Measurements from ENCODE around the gene SMCR8.
"Not testable (repeated sequence)": the region's sequence is repeated elsewhere in the genome, so short reads cannot be mapped to it uniquely, and the experiment has no call there.

Gene SMCR8

GRCh38 chr17:18314731-18315561 lies at the start of gene SMCR8, which contains the start of gene TOP3A:
Gene SMCR8, plus strand, starts transcription at chr17:18315293. Its CDS starts 497 bp downstream, at chr17:18315790.
Gene TOP3A, minus strand, starts transcription at chr17:18314994. Its CDS starts 216 bp downstream, at chr17:18314778.
- DNase-seq: peak; percentile 85

- no peak for DNase-seq
Measured at GRCh38 chr17:18267366-18267765, 47.7 kb upstream of the SMCR8 start.

DNA sequence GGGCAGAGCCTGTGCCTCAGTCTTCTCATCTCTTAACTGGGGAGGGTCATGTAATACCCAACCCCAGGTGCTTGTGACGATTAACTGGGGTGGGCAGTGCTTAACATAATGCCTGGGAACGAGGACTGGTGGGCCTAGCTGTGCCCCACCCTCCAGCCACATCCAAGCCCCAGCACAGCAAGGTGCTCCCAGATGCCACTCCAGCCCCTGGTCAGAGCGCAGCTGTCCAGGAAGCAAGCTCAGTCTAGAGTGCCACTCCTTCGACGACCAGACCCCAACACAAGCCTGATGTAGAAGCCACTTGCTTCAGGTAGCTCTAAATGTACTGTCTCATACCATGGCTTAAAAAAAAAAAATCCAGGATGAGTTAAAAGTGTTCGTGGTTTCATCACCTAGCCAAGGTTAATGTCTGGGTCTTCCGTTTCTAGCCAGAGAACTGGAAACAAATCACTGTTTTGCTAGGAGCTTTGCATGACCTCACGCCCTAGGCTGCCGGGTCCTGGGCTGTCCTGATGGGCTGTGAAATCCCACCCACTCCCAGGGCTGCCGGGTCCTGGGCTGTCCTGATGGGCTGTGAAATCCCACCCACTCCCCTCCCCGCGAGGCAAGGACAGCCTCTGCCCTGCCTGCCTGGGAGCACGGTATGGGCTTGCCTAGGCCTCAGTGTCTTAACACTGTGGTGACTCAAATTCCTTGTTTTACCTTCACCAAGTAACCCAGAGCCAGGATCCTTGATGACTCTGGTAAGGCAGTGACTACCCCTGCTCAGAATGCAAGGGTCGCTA lies 47.0 kb upstream of the SMCR8 start:
- DNase-seq: no peak

DNA sequence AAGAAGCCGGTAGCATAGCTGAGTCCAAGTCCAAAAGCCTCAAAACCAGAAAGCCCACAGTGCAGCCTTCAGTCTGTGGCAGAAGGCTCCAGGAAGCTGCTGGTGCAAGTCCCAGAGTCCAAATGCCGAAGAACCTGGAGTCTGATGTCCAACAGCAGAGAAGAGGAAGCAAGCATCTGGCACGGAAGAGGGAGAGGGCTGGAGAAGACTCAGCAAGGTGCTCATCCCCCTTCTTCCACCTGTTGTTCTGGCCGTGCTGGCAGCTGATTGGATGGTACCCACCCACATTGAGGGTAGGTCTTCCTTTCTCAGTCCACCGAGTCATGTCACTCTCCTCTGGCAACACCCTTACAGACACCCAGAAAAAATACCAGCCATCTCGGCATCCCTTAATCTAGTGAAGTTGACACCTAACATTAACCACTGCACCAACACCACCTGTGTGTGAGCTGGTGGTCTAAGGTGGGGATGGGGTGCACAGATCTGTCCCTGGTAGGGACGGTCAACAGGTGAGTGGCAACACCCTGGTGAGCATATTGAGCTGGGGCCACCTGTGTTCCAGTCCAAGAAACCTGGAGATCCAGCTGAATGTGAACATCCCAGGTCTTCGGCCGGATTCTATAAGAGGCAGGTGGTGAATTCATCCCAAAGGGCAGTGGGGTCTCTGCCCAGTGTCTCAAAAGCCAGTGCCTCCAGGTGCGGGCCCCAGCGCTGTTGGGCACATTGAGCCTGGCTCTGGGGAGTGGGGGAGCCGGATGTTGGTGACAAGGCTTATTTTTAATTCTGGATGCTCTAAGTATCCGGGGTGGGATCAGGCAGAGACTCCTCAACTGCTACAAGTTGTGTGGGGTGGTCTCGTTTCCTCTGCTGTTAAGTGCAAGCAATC lies 44.8 kb upstream of the SMCR8 start:
- no peak for DNase-seq

DNA sequence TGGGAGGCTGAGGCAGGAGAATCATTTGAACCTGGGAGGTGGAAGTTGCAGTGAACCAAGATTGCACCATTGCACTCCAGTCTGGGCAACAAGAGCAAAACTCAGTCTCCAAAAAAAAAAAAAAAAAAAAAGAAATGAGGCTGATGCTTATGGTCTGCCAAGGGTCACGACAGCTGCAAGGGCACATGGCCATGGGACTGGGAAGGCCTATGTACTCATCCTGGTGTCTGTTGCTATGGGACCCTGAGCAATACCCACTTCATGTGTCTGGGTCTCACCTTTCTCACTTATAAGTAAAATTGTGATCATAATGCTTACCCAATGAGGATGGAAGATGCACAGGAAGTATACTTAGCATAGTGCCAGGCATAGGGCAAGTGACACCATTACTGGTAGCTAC lies 38.0 kb upstream of the SMCR8 start:
- no peak for DNase-seq

GRCh38 chr17:18278867-18279266 lies 36.2 kb upstream of the SMCR8 start:
- DNase-seq: no peak

DNA sequence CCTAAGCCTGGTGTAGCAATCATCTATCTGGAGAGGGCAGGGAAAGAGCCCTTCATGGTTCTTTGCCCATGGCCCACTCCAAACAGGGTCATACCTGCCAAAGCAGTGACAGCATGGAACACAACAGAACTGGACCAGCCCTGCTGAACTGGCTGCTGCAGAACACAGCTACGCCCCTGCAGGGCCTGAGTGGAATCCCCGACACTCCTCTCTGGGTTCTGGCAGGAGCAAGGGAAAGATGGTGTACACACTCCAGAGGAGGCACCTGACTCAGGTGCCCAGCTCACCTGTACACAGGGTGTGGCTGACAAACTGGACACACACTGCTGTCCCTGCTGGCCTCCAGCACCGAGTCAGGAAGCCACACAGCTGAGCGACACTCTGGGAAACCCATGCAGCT lies 34.8 kb upstream of the SMCR8 start:
- DNase-seq: no peak

- DNase-seq: peak; percentile 27
Measured at GRCh38 chr17:18280766-18281371, 34.2 kb upstream of the SMCR8 start.

- DNase-seq: no peak
Measured at GRCh38 chr17:18281788-18282187, 33.3 kb upstream of the SMCR8 start.

DNA sequence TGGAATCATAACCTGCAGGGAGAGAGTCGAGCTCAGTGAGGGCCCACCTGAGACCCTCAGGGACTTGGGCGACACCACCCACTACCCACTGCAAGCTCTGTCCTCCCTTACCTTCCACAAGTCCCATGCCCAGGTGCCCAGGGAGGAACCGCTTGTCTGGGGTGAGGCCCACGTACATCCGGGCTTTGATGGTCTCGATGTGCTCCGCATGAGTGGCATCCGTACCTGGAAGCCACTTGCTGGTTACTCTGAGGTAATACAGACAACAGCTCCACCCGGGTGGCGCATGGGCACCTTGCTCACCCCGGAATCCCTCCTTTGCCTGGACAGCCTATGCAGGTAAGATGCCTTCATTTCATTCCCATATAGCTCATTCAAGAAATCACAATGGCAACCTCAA lies 29.8 kb upstream of the SMCR8 start:
- DNase-seq: no peak

GRCh38 chr17:18291718-18292540 lies 23.2 kb upstream of the SMCR8 start:
- no peak for DNase-seq

GRCh38 chr17:18298061-18298460 lies 17.0 kb upstream of the SMCR8 start:
- DNase-seq: not testable (repeated sequence)

DNA sequence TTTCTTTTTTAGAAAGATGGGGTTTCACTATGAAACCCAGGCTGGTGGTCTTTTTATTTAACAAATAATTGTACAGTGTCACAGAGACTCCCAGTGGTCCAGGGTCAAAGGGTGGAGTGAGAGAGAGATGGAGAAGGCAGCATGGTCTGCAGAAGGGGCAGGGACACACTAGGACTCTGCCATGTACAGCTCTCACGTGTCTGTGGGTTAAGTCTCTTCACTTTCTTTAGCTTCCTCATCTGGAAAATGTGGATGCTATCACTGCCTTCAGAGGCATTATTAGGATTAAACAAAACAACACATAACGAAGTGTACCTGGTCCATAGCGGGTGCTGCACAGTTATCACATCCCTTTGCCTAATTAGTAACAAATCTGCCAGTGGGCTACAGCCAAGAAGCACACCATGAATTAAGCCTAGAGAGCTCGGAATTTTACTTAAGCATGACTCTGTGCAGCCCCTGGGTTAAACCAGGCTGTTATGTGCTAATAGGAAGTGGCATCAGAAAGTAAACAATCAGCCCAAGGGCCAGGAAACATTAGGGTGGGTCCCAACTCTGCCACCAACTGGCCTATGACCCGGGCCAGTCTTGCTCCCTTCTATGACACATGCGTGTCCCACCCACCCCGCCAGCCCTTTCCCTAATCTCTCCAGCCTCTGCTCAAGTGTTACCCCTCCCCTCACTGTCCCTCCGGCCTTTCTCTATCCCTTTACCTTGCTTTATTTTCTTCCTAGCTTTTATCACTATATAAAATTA lies 14.2 kb upstream of the SMCR8 start:
- DNase-seq: no peak

- DNase-seq: not testable (repeated sequence)
Measured at GRCh38 chr17:18303206-18303605, 11.9 kb upstream of the SMCR8 start.

DNA sequence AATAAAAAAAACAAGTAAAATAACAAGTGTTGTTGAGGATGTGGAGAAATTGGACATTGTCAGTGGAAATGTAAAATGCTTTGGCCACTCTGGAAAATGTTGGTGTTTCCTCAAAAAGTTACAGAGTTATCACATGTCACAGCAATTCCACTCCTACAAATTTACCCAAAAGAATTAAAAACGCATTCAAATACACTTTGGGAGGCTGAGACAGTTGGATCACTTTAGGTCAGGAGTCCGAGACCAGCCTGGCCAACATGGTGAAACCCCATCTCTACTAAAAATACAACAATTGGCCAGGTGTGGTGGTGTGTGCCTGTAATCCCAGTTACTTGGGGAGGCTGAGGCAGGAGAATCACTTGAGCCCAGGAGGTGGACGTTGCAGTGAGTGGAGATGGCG lies 5.9 kb upstream of the SMCR8 start:
- no peak for DNase-seq

DNA sequence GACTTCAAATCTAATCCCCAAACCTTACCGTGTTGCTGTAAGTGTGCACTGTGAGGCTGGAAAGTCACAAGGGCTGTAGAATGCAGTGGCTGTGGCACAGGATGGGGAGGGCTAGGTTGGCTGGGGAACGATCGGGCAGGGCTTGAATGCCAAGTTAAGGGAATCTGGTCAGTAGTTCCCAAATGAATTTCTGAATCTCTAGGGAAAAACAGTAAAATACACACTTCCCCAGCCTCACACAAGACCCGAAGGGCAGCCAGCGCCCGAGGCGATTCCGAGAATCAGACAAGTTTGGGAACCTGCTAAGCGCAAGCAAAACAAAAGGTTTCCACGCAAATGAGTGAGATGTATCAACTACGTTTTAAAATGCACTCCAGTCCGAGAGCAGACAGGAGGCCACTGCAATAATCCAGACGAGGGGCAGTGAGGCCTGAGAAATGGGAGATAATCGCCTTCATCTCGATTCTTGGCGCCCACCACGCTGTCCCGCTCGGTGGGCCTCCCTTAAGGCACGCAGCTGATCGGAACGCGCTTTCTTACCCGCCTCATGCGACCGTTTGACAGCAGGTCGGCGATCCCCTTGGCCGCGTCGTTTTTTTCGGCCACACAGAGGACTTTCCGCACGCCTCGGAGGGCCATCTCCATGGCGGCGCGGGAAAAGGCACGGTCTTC lies 898 bp upstream of the SMCR8 start:
- DNase-seq: no peak

DNA sequence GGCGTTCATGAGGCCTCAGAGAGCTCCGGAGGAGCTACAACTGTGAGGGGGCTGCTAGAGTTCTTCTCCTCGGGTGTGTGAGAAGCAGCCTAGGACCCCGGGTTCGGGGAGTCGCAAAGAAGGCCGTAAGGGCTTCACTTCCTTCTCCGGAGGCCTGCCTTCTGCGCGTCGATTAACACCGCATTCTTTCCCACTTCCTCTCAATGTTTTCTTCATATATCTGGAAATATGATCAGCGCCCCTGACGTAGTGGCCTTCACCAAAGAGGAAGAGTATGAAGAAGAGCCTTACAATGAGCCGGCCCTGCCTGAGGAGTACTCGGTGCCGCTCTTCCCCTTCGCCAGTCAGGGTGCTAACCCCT lies 449 bp downstream of the SMCR8 start:
- DNase-seq: no peak

- DNase-seq: no peak
Measured at GRCh38 chr17:18315961-18316360, 868 bp downstream of the SMCR8 start.

DNA sequence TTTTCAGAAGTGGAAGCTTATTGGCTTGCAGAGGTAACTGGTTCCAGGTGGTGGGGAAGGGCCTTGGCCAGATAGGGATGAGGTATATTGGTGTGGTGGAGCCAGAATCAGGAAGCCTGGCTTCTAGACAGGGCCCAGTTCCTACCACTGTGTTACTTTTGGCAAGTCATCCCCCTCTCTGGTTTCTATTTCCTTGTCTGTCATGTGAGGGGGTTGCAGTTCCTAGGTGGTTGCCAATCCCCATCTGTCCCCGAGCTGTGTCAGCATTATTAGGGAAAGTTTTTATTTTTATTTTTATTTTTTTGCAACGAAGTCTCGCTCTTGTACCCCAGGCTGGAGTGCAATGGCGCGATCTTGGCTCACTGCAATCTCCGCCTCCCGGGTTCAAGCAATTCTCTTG lies 3.0 kb downstream of the SMCR8 start:
- DNase-seq: no peak

GRCh38 chr17:18318771-18319450 lies 3.8 kb downstream of the SMCR8 start:
- no peak for DNase-seq

Measured in NCI-H1092 treated with DMSO at 0.1 percent for 48 hours (cell line).